AG04449 (cell line): ENCODE measurements around the gene RNASE7.

Source experiments
- CTCF ChIA-PET: fragments of 350-600 bp; formaldehyde crosslinking; extraction: SDS; loops from one replicate; lab custom pipeline; 2021; ENCODE audit warnings: antibody characterized with exemption; lab: Yijun Ruan, JAX
- POLR2A ChIA-PET: fragments of 400-600, 350-600 bp; formaldehyde crosslinking; extraction: SDS; loops from one replicate; lab custom pipeline; 2020; ENCODE audit warnings: antibody characterized with exemption, inconsistent platforms; lab: Yijun Ruan, JAX
- DNase-seq: peaks from one replicate; pipeline ENCODE4 v3.0.0-alpha.2; 2010; ENCODE audit warnings: low read depth, low spot score
- H3K4me3 ChIP-seq: 2 replicates; pipeline ENCODE4 v1.5.1; 2011; ENCODE audit warnings: low read depth, mild to moderate bottlenecking, control low read depth, low read length
- TF ChIP-seq, protein P1 (sequence below): IDR thresholded peaks from one replicate; pipeline ENCODE4 v1.5.1; 2011; ENCODE audit warnings: mild to moderate bottlenecking, moderate library complexity, low read length, control low read depth, inconsistent platforms; ENCODE audit not compliant: insufficient read depth; ENCODE audit errors: missing control alignments

Gene RNASE7

DNA sequence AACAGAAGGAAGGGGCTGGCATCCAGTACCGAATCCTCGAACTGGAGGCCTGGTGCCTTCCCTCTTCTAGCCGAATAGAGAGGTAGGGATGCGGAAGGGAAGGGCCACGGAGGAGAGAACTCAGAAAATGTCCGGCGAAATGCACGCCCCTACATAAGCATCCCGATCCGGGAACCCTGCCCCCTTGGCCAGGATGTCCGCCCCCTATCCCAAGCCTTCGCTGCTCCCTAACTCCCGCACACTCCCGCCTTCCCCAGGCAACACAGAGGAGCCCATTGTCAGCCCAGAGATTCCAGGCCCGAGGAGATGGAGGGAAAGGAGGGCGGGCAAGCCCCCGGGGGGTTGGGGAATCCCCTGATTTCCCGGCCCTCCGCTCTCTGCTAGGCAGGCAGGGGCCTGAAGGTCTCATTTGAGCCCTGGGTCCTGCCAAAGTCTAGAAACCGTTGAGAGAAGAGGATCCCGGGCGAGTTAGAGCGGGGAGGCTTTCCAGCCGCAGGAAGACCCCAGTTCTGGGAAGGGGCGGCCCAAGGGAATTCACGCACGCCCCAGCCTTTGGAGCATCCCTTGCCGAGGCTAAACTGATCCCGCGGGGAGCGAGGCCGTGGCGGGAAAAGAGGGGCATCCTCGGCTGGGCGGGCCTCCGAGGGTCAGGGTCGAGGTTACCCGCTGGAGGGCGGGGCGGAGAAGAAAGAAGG is 27.4 kb downstream of the RNASE7 start:
- POLR2A ChIA-PET = interaction anchor here (1.8 to 2.7 kb wide), 5 partner anchors 10 to 26 kb away, joined by 4 to 42 read pairs (median 10); no protein-coding TSS in a partner anchor
- TF ChIP-seq, protein P1, sequence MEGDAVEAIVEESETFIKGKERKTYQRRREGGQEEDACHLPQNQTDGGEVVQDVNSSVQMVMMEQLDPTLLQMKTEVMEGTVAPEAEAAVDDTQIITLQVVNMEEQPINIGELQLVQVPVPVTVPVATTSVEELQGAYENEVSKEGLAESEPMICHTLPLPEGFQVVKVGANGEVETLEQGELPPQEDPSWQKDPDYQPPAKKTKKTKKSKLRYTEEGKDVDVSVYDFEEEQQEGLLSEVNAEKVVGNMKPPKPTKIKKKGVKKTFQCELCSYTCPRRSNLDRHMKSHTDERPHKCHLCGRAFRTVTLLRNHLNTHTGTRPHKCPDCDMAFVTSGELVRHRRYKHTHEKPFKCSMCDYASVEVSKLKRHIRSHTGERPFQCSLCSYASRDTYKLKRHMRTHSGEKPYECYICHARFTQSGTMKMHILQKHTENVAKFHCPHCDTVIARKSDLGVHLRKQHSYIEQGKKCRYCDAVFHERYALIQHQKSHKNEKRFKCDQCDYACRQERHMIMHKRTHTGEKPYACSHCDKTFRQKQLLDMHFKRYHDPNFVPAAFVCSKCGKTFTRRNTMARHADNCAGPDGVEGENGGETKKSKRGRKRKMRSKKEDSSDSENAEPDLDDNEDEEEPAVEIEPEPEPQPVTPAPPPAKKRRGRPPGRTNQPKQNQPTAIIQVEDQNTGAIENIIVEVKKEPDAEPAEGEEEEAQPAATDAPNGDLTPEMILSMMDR = no peak
- DNase-seq = no peak
- CTCF ChIA-PET = interaction anchor here (1.0 to 9.6 kb wide), 23 partner anchors 8 to 654 kb away, joined by 3 to 300 read pairs (median 19); partner anchors contain the start of genes TMEM253, TPPP2 and ZNF219
- peak overlapping the region; percentile 81 for H3K4me3 ChIP-seq

DNA sequence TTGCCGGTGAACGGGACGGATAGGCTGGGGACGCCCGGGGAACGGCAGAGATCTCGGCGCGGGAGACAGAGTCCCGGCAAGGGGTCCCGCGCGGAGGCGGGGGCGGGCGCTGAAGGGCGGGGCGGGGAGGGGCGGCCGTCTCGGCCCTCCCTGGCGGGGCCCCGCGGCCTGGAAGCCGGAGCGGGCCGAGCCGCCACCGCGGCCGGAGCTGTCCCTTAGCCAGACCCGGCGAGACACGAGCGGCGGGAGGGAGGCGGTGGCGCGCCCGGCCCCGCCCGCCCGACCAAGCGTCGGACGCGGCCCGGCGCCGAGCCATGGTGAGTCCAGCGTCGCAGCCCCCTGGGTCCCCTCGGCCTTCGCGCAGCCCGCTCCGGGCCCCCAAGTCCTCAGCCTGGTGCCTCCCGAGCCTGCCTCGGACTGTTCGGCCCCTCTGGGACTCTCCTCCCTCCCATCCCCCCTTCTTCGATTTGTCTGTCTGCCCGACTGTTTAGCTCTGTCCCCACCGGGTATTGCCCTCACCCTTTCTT is 28.0 kb downstream of the RNASE7 start, which contains the start of gene ARHGEF40:
ARHGEF40 (plus strand) TSS at position 222 of the 527 bp plus-strand sequence; CDS start at position 315, 93 bp downstream.
- DNase-seq = no peak
- TF ChIP-seq, protein P1 = no peak
- peak within 1 kb of the TSS; percentile 81 for H3K4me3 ChIP-seq
- ChIA-PET CTCF (interaction anchor here (0.6 to 6.6 kb wide), 12 partner anchors 9 to 654 kb away, joined by 3 to 164 read pairs (median 16); partner anchors contain the start of gene TMEM253), POLR2A (interaction anchor here (1.5 to 3.6 kb wide), 11 partner anchors 9 to 55 kb away, joined by 4 to 42 read pairs (median 10); partner anchors contain the start of gene TMEM253)

DNA sequence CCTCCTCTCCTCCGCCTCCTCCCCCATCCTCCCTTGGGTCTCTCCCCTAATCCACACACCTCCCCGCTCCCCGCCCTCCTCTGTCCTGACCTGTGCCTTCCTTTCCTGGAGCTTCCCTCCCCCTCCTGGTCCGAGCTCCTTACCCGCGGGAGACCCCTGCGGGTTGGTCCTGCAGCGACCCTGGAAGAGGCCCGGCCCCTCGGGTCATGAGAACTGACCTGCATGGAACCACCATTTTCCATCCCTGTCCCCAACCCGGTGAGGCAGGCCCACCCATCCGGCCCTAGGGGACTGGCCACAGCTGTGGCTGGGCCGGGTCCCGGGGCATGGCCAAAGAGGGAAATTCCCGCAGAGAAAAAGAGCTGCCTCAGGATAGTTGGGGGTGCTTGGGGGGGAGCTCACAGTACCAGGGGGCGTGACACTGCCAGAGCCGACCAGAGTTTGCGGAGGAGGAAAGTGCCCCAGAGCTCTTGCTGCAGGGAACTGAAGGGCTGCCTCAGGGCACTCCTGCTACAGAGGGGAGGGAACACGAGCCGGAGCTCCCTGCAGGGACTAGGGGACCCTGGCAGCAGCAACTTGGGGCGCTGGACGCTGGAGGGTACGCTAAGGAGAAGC is 28.6 kb downstream of the RNASE7 start:
- peak overlapping the region; percentile 81 for H3K4me3 ChIP-seq
- CTCF ChIA-PET = interaction anchor here (0.6 to 6.6 kb wide), 17 partner anchors 9 to 655 kb away, joined by 3 to 164 read pairs (median 5); partner anchors contain the start of gene TMEM253
- no peak for DNase-seq
- POLR2A ChIA-PET = interaction anchor here (0.6 to 3.6 kb wide), 16 partner anchors 7 to 616 kb away, joined by 3 to 42 read pairs (median 8); partner anchors contain the start of genes APEX1, METTL3, OSGEP and TMEM253
- TF ChIP-seq, protein P1 = no peak

DNA sequence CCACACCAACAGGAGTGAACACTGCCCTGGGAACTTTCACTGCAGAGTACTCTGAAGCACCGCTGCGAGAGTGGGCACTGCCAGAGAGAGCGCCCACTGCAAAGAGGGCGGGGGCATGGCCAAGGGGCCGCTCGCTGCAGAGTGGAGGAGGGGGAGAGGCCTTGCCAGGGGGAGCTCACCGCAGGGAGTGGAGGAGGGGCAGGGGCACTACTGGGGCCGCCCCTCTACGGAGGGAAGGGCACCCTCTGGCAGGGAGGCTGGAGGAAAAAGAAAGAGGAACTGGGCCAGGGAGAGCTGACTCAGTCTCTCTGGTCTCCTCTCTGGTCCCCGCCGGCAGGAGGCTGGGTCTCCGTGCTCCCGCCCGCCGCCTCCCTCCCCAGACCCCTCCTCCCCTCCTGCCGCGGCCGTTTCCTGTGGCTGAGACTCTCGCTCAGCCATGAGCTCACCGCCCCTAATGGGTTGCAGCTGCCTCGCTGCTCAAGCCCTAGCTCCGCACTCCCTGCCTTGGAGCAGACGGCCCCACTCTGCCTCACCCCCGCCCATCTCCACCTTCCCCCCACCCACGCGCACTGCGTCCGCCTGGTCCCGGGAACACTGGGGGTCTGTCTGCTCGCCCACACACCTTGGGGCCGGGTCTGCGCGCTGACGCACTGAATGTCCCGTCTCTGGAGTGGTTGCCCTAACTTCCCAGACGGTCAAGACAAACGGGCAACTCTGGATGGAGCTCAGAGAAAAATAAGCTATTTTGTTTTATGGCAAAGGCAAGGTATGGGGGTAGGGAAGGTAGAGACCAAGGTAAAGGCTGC is 29.3 kb downstream of the RNASE7 start:
- DNase-seq = no peak
- H3K4me3 ChIP-seq = peak overlapping the region; percentile 81
- POLR2A ChIA-PET = interaction anchor here (0.6 to 3.6 kb wide), 21 partner anchors 8 to 728 kb away, joined by 3 to 42 read pairs (median 5); partner anchors contain the start of genes APEX1, METTL3, OSGEP and PARP2
- CTCF ChIA-PET = interaction anchor here (0.7 to 6.6 kb wide), 15 partner anchors 10 to 388 kb away, joined by 3 to 164 read pairs (median 7); partner anchors contain the start of gene TMEM253
- TF ChIP-seq, protein P1 = no peak

DNA sequence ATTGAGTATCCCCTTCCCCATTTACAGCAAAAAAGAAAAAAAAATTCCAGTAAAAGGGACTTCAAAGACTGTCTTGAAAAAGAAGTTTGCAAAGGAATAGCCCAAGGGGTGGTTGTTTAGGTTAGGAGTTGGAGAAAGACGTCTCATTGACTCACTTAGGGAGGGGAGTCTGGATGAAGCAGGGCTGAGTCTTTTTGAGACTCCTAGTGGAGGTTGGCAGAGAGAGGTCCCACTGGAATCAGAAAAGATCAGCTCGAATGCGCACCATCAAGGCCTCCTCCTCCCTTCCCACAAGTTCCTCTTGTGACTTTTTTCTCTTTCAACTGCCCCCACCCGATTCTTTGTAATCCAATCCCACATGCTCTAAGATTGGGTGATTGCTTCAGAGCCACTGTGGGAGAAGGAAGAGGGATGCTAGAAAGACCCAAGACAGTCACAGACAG is 29.9 kb downstream of the RNASE7 start:
- CTCF ChIA-PET = interaction anchor here (1.3 to 6.6 kb wide), 10 partner anchors 11 to 61 kb away, joined by 3 to 164 read pairs (median 26); partner anchors contain the start of gene TMEM253
- POLR2A ChIA-PET = interaction anchor here (0.6 to 3.6 kb wide), 16 partner anchors 8 to 729 kb away, joined by 3 to 42 read pairs (median 6); partner anchors contain the start of genes APEX1, OSGEP, PARP2 and TMEM253
- TF ChIP-seq, protein P1 = peak; percentile 4
- H3K4me3 ChIP-seq = peak overlapping the region; percentile 81
- no peak for DNase-seq
